ENCODE data around the gene BOLA2B.
"Not testable (repeated sequence)": the region's sequence is repeated elsewhere in the genome, so short reads cannot be mapped to it uniquely, and the experiment has no call there.

DNA sequence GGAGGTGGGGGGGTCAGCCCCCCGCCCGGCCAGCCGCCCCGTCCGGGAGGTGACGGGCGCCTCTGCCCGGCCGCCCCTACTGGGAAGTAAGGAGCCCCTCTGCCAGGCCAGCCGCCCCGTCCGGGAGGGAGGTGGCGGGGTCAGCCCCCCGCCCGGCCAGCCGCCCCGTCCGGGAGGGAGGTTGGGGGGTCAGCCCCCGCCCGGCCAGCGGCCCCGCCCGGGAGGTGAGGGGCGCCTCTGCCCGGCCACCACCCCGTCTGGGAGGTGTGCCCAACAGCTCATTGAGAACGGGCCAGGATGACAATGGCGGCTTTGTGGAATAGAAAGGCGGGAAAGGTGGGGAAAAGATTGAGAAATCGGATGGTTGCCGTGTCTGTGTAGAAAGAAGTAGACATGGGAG, 23.3 kb downstream of the BOLA2B start:
- TF ChIP-seq POLR2AphosphoS5 (IDR thresholded peaks at IDR 0.05; ENCODE audit: low read depth, low read length); POLR2A (IDR thresholded peaks at IDR 0.05; ENCODE audit: low read depth, low read length); TAF1 (IDR thresholded peaks at IDR 0.05; ENCODE audit: low read depth, low read length); POU2F2 (IDR thresholded peaks at IDR 0.05; ENCODE audit: low read depth, low read length); PAX5 (IDR thresholded peaks at IDR 0.05; ENCODE audit: insufficient read depth, low read length, severe bottlenecking): not testable (repeated sequence)

All from GM12891 (cell line).